Thyroid gland (tissue), 4 donors: ENCODE measurements around the gene GUCY1B1. TPM values are rescaled to one million over a fixed set of nuclear protein-coding genes. Genes with fewer than 3 reads are reported as not detected.
A peak's percentile ranks its signal among the peaks of the same experiment; 100 is the strongest.

Experiments used
- DNase-seq, 2 donors: peaks; one replicate each; pipeline ENCODE4 v3.0.0-alpha.2; 2019
- H3K27ac ChIP-seq, 3 donors: fragments of 200-600 bp; sonication (generic); 1 replicate in 2 of 3; 2 replicates in 1 of 3; pipeline ENCODE4 v1.5.1; 2016 to 2019; ENCODE audit warnings: mild to moderate bottlenecking in 1 of 3, moderate library complexity in 1 of 3
- H3K27me3 ChIP-seq: fragments of 200-600 bp; sonication (generic); one replicate; pipeline ENCODE4 v1.5.1; 2019
- H3K36me3 ChIP-seq, 2 donors: fragments of 200-600 bp; sonication (generic); one replicate each; pipeline ENCODE4 v1.5.1; 2016 to 2019
- H3K4me1 ChIP-seq, 2 donors: fragments of 200-600 bp; sonication (generic); one replicate each; pipeline ENCODE4 v1.5.1; 2017 to 2019
- H3K4me3 ChIP-seq, 3 donors: fragments of 200-600 bp; sonication (generic); replicated peaks in 1 of 3; 1 replicate in 2 of 3; 2 replicates in 1 of 3; pipeline ENCODE4 v1.5.1; 2016; ENCODE audit warnings: mild to moderate bottlenecking in 1 of 3
- H3K9me3 ChIP-seq: fragments of 200-600 bp; sonication (generic); one replicate; pipeline ENCODE4 v1.5.1; 2017
- CTCF ChIP-seq, 6 experiments: fragments of 200-600 bp in 3 of 6; fragments of 450-650 bp in 3 of 6; sonication (generic) in 3 of 6; IDR thresholded peaks; one replicate each; pipeline ENCODE4 v1.5.1; 2016 to 2019; ENCODE audit warnings: antibody characterized with exemption in 6 of 6, mild to moderate bottlenecking in 2 of 6, inconsistent platforms in 1 of 6, moderate library complexity in 1 of 6
- POLR2A ChIP-seq, 2 donors: fragments of 450-650 bp; IDR thresholded peaks; one replicate each; pipeline ENCODE4 v1.6.1; 2017; ENCODE audit warnings: antibody characterized with exemption in 2 of 2, mild to moderate bottlenecking in 2 of 2, moderate library complexity in 1 of 2
- WGBS, 2 donors: methylation state at CpG; one replicate each; pipeline ENCODE4 v1.1.5; 2017; 5-methylcytosine and 5-hydroxymethylcytosine counted together
- intact Hi-C: fragments of 100-400 bp; cut with DNase I; formaldehyde crosslinking; loops from one replicate; pipeline ENCODE4 v1.15.1; 2023
- total RNA-seq, 4 donors: library from RNA; depleted of rRNA; stranded (reverse); fragments of >200 nt; gene quantifications; one replicate each; pipeline ENCODE4 v1.2.3, GENCODE V29; 2016

The GUCY1B1 gene
- total RNA-seq, 4 donors from 2014 or later: 5.0 to 11.3 (median 7.3) TPM

GRCh38 chr4:155785828-155786227, 27.0 kb downstream of the GUCY1B1 start:
- TF ChIP-seq CTCF (IDR thresholded peaks at IDR 0.05): no peak
- no peak for TF ChIP-seq POLR2A (IDR thresholded peaks at IDR 0.05)
- Histone ChIP-seq H3K9me3 (no peaks in the 10 kb centered on the region), H3K36me3 (no peaks in the 10 kb centered on the region), H3K4me3 (no peak overlapping the region), H3K4me1 (no peaks in the 10 kb centered on the region), H3K27ac (no peak overlapping the region), H3K27me3 (no peaks in the 10 kb centered on the region)
- no peak for DNase-seq
- WGBS, 2 donors: 52 to 53% methylated on average over 1 of the region's 1 CpG
- intact Hi-C loops: loop anchor here (5.0 to 10.0 kb wide), 2 partner anchors 261 to 344 kb away; no protein-coding TSS in a partner anchor

GRCh38 chr4:155787113-155787710, 28.4 kb downstream of the GUCY1B1 start:
- Histone ChIP-seq H3K4me1 (no peaks in the 10 kb centered on the region), H3K9me3 (no peaks in the 10 kb centered on the region), H3K27ac (no peak overlapping the region), H3K4me3 (no peak overlapping the region), H3K27me3 (no peaks in the 10 kb centered on the region), H3K36me3 (no peaks in the 10 kb centered on the region)
- intact Hi-C loops: loop anchor here (5.0 to 10.0 kb wide), 2 partner anchors 262 to 345 kb away; no protein-coding TSS in a partner anchor
- TF ChIP-seq CTCF (IDR thresholded peaks at IDR 0.05) (peak; percentile 32 to 98 (median 82)), POLR2A (IDR thresholded peaks at IDR 0.05) (no peak)
- WGBS, 2 donors: 10 to 14% methylated on average over 5 of the region's 5 CpGs
- DNase-seq: peak in 1 of 2 donors; percentile 3

- TF ChIP-seq POLR2A (IDR thresholded peaks at IDR 0.05) (no peak), CTCF (IDR thresholded peaks at IDR 0.05) (no peak)
- intact Hi-C loops: loop anchor here (5.0 to 10.0 kb wide), 2 partner anchors 265 to 347 kb away; no protein-coding TSS in a partner anchor
- Histone ChIP-seq H3K9me3 (no peaks in the 10 kb centered on the region), H3K4me3 (no peak overlapping the region), H3K27me3 (no peaks in the 10 kb centered on the region), H3K36me3 (no peaks in the 10 kb centered on the region), H3K4me1 (no peaks in the 10 kb centered on the region), H3K27ac (no peak overlapping the region)
- WGBS, 2 donors: 41 to 45% methylated on average over 6 of the region's 6 CpGs
- no peak for DNase-seq
Observed at GRCh38 chr4:155789391-155789790, 30.6 kb downstream of the GUCY1B1 start.

- no peak overlapping the region for H3K4me3 ChIP-seq
- intact Hi-C loops: loop anchor here (5.0 to 10.0 kb wide), 2 partner anchors 265 to 348 kb away; no protein-coding TSS in a partner anchor
- no peaks in the 10 kb centered on the region for H3K4me1 ChIP-seq
- no peaks in the 10 kb centered on the region for H3K36me3 ChIP-seq
- no peak for TF ChIP-seq POLR2A (IDR thresholded peaks at IDR 0.05)
- no peak for TF ChIP-seq CTCF (IDR thresholded peaks at IDR 0.05)
- 57 to 91% methylated on average over 3 of the region's 3 CpGs for WGBS, 2 donors
- H3K27me3 ChIP-seq: no peaks in the 10 kb centered on the region
- no peak overlapping the region for H3K27ac ChIP-seq
- no peak for DNase-seq
- H3K9me3 ChIP-seq: no peaks in the 10 kb centered on the region
Observed at GRCh38 chr4:155789982-155790381, 31.2 kb downstream of the GUCY1B1 start.

GRCh38 chr4:155794589-155795236, 35.9 kb downstream of the GUCY1B1 start:
- intact Hi-C loops: no loop called here
- Histone ChIP-seq H3K36me3 (no peaks in the 10 kb centered on the region), H3K27ac (no peak overlapping the region), H3K4me3 (no peak overlapping the region), H3K4me1 (no peaks in the 10 kb centered on the region), H3K9me3 (no peaks in the 10 kb centered on the region), H3K27me3 (no peaks in the 10 kb centered on the region)
- no peak for DNase-seq
- WGBS, 2 donors: 87 to 88% methylated on average over 1 of the region's 1 CpG
- no peak for TF ChIP-seq POLR2A (IDR thresholded peaks at IDR 0.05)
- TF ChIP-seq CTCF (IDR thresholded peaks at IDR 0.05): no peak
